Measurements from ENCODE around the gene ZNF74. TPM values are rescaled to one million over a fixed set of nuclear protein-coding genes. Genes with fewer than 3 reads are reported as not detected.

ZNF74 gene
- 12.0 and 13.2 TPM in 2 replicates for total RNA-seq

GRCh38 chr22:20393705-20394476 is at the start of gene ZNF74:
ZNF74 (plus strand) TSS chr22:20394151; CDS start chr22:20394629, 478 bp downstream.

GRCh38 chr22:20437613-20438426 is 43.9 kb downstream of the ZNF74 start, which contains the start of gene SCARF2:
SCARF2 (minus strand) TSS chr22:20437825; CDS start chr22:20437754, 71 bp downstream.

Other genes starting within 250 kb of the ZNF74 start
- gene CCDC188, start 243.1 kb upstream of the ZNF74 start, total RNA-seq, result not detected in 2 replicates
- gene RTN4R, start 125.8 kb upstream of the ZNF74 start, total RNA-seq, result 0.32 TPM in 1 of 2 replicates, not detected in the other
- 59.1 and 82.9 TPM in 2 replicates for gene DGCR6L, start 74.1 kb upstream of the ZNF74 start, total RNA-seq
- gene SCARF2, start 43.7 kb downstream of the ZNF74 start, total RNA-seq, result 13.9 and 15.8 TPM in 2 replicates
- 35.6 and 42.3 TPM in 2 replicates for gene KLHL22, start 101.6 kb downstream of the ZNF74 start, total RNA-seq
- gene MED15, start 113.5 kb downstream of the ZNF74 start, total RNA-seq, result 22.5 and 23.0 TPM in 2 replicates